CD4-positive, alpha-beta T cell treated with Interleukin-17A for 1 hour (primary cell): ENCODE results near the gene FANCC.

Experiments
- DNase-seq: peaks from one replicate; pipeline ENCODE4 v3.0.0-alpha.2; 2020

The FANCC gene

DNA sequence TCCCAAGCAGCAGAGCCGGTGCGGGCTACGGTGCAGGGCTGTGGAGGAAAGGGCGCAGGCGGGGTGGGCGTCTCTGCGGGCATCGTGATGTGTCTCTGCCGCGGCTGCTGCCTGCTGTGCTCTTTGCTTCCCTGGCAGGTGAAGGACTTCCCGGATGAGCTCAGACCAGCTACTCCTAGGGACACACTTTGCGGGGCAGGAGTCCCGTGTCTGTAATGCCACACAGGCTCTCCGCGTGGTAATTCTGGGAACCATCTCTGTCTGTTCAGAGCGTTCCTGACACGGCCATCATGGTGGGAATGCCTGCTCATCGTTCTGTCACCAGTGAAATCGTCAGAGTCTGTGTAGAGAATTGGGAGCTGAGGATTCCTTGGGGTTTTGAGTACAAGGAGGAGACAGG is 235.5 kb downstream of the FANCC start:
- DNase-seq = no peak

DNA sequence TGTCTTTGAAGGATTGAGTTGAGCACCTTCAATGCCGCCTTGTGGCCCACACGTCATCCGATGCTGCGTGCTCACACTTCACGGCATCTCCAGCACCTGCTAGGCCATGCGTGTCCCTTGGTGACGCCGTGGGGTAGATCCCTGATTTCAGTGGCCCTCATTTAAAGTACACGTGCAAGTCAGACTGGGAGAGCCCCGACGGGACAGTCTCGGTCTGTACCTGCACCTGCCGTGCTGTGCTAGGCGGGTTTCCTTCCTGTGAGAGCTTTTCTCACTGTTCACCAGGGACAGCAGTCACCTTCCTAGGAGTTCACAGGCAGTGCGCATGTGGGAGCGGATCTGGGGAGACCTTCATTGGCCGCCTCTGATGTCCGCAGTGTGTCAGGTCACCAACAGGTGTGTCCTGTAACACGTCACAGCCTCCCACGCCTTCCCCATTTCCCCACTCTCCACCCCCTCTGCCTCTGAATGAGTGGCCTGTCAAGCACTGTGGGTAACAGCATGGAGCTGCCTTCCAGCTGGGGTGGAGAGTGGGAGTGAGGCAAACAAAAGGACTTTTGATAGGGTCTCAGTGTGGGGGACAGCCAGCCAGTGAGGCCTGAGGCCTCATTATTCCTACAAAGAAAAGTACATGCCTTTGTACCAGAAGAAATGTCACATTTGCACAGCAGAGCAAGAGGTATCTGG is 236.4 kb downstream of the FANCC start:
- DNase-seq = no peak

DNA sequence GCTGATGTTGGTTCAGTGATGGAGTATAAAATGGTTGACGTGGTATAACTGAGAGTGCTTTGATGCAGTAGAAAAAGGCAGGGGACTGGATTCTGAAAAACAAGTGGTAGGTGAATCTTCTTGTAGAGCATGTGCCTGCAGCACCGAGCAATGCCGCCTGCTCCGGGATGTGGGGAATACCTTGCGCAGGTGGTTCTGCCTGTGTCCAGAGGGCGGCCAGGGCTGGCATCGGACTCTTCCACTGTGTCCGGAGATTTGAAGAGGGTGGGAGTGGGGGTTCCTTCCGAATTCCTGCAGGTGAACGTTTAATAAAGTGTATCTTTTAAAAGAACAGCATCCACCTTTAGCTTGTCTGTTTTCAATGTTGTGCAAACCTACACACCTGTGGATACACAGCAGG is 238.0 kb downstream of the FANCC start:
- DNase-seq = no peak

DNA sequence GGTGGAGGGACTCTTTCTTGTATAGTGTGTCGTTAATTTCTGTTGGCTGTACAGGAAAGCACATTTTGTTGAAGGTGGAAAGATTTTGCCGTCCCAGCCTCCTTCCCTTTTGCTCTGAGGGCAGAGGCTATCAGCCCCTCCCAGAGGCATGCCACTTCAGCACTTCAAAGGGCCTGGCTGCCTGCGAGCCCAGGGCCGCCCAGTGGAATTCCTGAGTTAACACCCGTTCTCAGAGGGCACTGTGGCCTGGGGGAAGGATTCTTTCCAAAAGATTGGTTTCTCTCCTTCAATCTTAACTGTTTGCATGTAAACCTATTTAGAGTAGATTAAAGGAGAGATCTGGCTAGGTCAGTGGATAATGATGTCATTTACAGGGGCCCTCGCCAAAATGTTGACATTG is 238.6 kb downstream of the FANCC start:
- no peak for DNase-seq

DNA sequence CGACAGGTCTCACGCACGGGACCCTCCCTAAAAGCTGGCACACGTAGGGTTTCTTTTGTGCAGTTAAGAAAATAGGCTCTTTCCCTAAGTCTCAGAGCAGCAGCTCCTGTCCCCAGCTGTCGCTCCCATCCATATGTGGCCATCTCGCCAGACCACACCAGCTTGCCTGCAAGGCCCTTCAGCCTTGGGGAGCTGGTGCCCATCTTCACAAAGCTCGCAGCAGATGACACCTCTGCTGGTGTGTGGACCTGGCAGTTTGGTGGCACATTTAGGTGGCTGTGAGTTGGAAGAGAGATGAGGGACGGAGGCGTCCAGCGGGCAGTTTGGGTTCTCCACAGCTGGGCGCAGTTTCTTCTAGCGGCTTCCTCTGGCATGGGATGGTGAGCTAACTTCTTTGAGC is 239.0 kb downstream of the FANCC start:
- DNase-seq = no peak

DNA sequence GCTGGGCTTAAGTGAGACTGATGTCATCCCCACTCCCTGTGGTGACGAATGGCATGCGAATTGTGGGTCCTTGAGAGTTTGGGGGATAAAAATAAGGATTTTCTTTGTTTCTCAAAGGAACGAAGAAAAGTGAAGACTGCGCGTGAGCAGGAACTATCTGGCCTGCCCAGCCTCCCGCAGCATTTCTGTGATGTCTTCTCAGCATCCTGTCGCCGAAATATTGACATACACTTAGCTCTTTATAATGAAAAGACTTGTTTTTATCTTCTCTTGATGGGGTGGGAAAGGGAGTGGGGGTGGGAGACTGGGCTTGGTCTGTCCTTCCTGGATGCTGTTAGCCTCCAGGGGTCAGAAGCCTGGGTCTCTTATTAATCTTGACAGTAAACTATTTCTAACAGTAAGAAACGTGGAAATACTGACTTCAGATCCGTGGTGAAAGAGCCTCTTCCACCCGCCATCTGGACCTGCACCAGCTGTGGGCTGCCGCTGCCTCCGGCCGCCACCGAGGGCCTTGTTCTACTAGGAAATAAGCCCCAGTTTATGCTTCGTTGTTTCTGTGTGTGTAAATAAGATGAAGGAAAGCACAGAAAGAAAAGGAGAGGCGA is 239.6 kb downstream of the FANCC start:
- no peak for DNase-seq

DNA sequence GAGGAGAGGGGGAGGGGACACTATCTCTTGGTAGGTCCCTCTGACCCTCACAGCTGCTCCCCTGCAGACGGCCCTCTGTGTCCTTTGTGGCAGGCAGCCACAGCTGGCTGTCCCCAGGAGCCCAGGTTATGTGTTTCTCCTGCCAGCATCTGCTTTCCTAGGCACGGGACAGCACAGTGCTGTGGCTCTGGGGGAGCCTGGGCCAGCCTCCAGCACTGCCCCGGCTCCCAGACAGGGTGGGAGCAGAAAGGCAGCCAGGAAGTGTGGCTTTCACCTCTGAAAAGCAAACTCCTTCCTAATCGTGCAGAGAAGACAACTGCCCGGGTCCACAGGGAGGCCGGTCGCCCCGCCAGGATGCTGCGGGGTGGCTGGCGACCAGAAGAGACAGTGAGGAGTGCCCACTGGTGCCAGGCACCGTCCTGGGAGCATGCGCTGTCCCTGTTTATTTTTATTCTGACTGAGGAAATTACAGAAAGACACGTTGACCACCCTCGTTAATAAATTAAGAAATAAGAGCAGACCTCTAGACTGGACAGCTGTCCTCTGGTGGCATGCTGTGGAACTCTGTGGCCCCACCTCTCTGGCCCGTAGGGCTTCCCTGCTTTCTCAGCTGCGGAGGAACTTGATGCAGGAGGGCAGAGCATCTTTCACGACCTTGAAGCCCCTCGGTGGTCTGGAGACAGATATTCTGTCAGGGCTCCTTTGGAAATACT is 240.3 kb downstream of the FANCC start:
- DNase-seq = no peak

DNA sequence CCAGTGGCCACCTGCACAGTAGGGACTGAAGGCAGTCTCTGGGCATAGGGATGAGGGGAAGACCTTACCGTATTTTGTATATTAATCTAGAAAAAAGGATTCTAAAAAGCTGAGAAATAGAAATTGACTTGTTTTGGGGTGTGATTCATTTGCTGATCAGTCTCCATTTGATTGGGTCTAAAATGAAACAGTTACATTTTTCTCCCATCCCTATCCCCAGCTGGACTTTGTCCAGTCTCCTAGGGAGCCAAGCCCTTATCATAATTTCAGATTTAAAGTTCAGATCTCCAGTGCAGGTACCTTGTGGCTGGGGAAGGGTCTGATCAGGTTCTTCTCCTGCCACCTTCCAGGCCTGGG is 240.8 kb downstream of the FANCC start:
- DNase-seq = no peak

DNA sequence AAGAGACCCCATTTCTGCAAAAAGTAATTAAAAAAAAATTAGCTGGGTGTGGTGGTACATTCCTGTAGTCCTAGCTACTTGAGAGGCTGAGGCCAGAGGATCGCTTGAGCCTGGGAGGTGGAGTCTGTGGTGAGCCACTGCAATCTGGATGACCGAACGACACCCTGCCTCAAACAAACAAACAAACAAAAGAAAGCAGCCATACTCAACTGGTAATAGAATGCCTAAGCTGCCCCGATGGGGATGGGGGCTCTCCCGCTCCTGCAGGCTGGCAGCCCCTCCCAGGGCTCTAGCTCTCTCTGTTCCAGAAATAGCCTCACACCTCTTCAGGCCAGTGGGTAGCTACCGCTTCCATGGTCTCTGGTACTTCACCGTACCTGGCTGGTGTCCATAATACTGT is 241.8 kb downstream of the FANCC start:
- DNase-seq = no peak

DNA sequence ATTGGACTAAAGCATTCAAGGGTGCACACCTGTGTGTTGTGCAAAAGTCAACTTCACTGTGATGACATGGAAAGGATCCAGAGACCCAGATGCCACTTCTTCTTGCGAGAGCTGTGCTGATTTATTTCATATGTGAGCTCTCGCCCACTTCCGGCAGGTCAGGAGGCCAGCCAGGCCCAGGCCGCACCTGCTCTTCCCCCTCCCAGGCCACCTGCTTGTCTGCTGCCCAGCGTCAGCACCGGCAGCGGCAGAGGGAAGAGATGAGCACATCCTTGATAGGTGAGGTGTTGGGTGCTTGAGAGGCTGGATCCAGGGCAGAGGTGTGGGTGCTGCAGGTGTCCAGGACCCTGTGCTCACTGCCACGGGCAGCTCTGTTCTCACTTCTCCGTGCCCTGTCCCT is 242.9 kb downstream of the FANCC start:
- no peak for DNase-seq

DNA sequence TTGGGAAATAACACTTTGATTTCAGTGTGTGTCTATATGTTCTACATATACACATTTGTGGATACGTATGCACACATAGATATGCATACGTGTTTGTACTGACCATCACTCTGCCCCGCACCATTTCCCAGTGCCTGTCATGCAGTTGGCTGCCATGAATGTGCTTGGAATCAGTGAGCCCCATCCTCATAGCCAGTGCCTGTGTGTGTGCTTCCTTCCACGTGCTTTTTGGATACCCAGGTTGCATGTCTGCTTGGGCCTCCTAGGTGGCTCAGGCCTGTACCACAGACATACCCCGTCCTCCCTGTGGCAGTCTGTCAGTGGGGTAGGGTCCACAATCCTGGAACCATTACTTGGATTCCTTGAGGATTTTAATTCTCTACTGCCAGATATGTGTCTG is 243.6 kb downstream of the FANCC start:
- DNase-seq = no peak

DNA sequence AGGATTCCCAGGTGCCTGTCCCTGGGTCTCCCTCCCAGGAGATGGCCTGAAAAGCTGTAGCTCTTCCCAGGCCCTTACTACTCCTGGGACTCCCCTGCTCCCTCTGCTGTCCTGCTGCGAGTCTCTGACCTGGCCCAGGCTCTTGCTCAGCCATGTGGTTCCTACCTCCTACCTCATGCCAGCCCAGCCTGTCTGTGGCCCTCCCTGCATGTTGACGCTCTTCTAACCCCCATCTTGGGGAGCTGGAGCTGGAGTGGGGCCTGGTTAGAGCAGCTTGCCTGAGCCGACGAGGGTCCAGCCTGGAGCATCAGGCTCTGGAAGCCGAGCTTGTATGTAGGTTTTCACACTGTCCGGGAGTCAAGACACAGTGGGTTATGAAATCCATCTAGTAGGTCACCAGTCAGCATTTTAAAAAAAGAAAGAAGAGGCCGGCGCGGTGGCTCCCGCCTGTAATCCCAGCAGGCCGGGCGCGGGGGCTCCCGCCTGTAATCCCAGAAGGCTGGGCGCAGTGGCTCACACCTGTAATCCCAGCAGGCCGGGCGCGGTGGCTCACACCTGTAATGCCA is 244.4 kb downstream of the FANCC start:
- no peak for DNase-seq

DNA sequence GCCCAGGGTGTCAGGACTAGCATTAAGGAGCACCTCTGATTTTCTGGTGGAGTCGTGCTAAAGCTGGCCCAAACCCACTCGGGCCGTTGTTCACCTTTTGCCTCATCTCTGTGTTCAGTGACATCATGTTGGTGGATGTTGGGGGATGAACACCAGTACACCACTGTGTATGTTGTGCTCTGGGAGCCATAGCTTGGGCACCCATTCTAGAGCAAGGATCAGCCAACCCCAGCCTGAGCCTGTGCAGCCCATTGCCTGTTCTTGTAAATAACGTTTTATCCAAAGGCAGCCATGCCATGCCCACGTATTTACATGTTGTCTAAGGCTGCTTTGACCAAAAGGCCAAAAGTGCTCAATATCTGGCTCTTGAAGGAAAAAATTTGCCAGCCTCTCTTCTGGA is 245.6 kb downstream of the FANCC start:
- DNase-seq = no peak

DNA sequence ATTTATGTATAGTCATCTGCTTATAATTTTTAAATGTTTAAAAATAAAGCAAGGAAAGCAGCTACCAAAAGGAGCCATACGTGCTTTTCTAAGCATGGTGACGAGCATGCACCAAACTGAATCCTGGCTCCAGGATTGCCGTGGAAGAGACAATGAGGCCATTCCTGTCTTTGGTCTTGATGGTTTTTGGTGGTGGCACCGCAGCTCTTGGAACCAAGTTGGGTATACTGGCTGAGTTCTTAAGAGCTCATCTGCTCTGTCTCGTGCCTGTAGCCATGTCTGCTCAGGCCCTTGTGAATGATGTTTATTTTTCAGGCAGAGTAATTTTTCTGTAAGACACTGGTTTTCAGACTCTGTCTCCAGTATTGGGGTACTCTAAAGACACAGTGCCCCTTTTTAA is 246.1 kb downstream of the FANCC start:
- DNase-seq = no peak

DNA sequence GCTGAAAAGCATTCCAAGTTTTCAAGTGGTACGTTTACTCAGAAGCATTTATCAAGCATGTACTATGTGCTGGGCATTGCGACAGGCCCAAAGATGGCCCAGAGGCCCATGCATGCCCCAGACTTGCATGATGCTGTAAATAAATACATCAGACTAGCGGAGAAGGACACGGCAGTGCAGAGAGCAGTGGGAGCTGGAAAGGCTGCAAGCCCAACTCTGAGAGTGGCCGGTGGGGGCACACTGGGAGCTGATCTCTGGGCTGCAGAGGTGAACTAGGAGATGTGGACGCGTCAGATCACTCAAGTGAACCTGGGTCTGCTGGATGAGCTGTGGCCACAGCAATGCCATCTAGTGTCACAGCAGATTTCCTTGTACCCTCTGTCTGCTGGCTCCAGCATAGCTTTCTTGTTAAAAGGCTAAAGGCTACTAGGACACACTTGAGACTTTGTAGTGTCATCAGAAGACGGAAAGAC is 246.9 kb downstream of the FANCC start:
- no peak for DNase-seq

DNA sequence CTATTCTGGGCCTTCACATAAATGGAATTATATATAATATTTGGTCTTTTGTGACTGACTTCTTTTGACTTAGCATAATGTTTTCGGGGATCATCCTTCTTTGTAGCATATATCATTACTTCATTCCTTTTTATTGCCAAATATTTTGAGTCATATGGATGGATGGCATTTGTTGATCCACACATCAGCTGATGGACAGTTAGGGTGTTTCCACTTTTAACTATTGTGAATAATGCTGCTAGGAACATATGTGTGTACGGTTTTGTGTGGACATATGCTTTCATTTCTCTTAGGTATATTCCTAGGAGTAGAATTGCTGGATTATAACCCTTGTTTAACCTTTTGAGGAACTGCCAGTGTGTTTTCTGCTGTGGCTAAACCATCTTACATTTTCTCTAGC is 249.6 kb downstream of the FANCC start:
- DNase-seq = no peak

DNA sequence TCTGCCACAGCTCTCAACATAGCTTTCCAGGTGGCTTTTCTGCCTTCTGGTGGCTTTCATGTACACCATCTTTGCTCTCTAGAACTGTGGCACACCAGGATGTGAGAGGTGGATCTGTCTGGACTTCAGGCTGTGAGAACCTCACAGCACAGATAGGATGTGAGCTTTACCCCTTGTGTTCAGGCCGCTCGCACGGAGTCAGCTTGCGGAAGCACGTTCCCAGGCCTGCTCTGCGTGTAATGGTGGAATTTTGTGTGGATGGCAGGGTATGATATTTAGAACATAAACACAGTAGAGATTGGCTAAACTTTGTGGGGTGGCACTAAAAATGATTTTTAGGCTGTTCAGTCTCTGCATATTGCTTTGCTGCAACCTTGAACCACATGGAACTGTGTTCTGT is 250.5 kb downstream of the FANCC start:
- DNase-seq = no peak

DNA sequence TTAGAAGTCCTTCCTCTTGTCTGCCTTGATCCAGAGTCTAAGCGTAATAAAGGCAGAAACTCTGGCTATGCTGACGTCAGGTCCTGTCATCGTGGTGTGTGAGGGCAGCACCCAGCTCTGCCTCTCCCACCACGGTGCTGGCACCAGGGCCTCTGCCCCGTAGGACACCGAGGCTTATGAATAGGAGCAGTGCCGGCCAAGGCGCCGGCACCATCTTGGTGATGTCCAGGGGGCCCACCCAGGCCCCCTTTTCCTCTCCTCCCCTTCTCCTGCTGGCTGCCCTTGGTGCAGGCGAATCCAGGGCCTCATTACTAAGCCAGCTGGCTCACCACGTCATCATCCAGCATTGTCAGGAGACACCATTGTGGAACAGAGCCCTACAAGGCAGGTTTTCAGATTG is 252.3 kb downstream of the FANCC start:
- no peak for DNase-seq

DNA sequence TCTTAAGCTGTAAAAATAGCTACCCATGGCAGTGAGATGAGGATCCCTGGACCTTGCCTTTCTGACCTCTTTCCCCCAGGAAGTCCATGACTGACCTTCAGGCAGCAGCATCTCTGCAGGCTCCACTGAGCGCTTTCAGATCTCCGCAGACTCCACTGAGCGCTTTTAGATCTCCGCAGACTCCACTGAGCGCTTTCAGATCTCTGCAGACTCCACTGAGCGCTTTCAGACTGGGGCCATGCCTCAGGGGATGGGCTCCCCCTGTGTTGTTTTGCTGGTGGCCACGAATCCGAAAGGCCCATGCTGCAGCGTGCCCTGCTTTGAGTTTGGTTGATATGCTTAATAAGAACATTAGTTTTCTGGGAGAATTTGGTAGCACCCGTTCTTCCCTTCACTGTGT is 254.2 kb downstream of the FANCC start:
- DNase-seq = no peak

DNA sequence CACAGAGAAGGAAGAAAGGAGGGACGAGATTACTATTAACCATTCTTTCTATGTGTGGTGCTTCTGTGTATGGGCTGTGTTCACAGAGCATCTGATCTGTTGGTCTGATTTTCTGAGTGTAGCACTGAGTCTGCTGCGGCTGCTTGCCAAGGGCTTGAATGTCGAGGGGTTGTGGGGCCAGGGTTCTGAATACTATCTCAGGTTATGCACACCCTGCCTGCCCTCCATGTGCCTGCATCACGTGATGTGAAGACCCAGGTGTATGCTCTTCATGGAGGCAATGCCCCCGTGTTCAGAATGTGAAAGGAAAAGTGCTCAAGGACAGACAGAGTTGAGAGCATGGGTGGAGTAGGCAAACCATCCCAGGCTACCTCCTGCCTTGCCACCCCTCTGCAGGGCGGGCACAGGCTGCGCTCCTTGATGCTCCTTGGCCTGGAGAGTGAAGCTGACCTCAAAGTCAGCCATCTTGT is 254.9 kb downstream of the FANCC start:
- DNase-seq = no peak

DNA sequence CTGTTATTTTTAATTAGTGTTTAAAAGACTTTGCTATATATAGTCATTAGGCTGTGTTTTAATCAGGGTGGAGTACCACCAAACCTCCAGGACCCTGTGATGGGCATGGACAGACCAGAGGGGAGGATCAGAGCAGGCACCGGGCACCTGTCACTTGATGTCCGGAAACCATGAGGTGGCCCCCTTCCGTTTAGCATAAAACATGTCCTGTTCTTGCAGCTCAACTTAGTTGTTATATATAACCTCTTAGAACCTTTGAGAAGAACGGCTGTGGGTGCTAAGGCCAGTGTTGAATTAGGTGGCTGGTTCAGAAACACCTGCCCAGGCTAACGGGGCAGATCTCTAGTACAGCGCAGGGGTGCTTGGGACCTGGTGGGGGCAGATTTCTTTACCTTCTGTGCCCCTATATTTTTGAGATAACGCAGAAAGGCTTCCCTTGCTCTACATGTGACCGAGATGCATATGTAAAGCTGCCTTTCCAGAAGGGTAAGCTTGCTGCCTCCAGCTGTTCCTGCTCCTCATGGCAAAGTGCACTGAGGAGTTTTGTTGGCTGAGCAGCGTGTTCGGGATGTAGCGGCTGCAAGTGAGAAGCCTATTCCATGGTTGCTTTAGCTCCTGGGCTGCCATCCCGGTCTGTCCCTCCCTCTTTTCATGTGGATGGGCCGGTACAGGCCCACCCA is 255.5 kb downstream of the FANCC start:
- DNase-seq = no peak

DNA sequence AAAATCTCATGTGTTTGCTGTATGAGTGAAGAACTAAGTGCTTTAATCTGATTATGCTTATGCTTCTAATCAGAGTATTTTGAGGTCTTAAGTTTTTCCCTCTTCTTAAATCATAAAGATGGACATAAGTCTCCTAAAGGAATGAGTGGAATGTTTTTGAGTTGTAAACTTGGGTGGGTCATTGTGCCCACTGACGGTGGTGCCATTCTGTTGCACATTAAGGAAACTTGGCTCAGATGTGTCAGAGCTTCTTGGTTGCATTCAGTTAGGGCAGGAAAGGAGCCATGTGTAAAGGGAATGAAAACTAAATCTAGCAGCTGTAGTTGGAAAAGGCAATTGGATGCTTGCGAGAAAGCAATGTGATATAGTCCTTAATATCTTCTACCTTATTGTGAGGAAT is 256.6 kb downstream of the FANCC start:
- DNase-seq = no peak

DNA sequence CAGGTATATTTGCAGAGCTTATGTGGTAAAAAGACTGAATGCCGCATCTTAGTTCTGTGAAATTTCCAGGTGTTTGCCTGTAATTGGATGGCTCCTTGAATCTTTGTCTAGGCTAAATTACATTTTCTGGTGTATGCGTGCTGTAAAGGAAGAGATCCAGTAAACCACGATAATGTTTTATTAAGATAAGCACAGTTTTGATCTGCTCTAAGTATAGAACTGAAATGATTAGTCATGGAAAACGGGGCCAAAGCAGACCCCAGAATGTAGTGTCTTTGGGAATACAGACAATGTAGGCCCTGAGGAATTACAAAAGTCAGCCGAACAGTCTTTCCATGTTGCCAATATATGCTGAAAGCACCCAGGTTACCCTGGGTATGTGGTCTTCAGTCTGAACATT is 257.3 kb downstream of the FANCC start:
- no peak for DNase-seq
